DMS79 (cell line): ENCODE results near the gene MID1.

Experiments
- DNase-seq: peaks from one replicate; lab custom pipeline; 2025; lab: John Stamatoyannopoulos, UW

Gene MID1

DNA sequence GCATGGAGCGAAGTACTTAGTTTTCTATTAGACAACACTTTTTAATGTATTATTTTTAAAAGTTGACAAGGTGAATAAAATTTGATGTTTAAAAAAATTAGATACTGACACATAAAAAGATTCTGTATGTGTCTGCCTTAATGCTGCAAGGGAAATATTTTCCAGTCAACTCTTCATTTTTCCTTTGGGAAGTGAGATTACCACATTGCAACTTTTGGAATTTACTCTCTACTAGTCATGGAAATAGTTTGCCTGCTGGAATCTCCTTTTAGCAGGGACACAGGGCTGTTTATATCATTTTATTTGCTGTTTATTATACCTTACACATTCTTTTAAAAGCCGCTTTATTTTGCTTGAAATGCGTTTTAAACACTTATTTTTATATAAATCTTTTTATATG lies 135.1 kb downstream of the MID1 start:
- DNase-seq = no peak

DNA sequence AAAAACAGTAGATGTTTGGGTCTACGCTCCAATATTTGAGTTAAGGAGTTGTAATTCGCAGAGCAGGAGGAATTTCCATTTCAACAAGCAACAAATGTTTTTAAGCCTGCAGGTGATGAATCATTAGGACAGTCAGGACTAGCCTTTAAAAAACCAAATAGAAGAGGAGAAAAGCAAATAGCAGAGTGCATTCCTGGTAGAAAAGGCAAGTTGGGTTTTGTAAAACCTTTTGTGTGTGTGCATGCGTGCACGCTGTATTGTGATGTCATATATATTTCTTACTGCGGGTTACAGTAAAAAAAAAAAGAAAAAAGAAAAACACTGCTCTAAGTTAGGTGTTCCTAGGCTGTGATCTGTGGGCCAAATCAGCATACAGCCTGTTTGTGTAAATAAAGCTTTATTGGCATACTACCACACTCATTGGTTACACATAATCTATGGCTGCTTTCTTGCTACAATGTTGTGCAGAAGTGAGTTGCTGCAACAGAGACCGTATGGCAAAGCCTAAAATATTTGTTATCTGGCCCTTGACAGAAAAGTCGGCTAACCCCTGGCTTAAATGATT lies 135.6 kb downstream of the MID1 start:
- DNase-seq = no peak

DNA sequence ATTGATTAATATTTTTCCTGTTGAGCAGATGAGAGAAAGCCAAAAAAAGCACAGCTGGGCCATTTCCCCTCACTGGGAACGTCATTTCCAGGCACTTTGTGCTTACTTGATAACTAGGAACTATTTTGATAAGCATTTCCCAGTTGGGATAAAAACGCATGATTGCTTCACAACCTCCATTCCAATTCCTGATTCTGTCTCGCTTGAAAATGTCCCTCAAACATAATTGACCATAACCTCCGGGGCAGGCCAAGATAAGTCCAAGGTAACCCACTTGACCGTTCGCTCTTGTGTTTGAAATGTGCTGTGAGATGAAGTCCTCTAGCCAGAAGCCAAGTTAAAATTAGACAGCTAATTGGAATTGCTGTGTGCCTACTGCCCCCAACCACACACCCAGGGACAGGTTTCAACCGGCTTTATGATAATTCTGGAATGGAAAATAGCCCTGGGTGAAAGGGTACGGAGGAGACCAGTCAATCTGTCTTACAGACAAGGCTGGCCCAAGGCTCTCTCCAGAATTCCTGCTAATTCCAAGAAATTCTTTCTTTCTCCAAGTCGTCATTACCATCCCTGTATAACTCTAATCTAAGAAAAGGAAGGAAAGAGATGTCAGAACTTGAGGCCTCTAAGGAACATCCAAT lies 137.1 kb downstream of the MID1 start:
- DNase-seq = no peak

GRCh38 chrX:10482708-10483107 lies 137.7 kb downstream of the MID1 start:
- no peak for DNase-seq

DNA sequence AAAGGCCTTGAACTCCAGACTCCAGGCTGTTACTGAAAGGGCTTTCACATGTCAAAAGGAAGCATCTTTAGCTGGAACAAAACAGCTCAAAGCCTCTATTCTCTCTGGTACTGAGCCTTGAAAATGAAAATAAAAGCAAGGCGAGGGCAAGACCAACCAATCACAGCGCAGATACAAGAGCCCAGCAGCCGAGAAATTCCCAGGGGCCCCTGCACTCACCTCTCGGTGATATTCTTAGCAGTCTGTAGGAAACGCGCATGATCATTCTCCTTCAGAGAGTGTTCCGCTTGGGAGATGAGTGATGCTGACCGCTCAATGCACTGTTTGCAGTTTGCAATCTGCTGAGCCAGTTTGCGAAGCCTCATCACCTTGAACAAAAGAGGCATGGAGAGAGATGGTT lies 138.1 kb downstream of the MID1 start:
- peak; percentile 45 for DNase-seq

DNA sequence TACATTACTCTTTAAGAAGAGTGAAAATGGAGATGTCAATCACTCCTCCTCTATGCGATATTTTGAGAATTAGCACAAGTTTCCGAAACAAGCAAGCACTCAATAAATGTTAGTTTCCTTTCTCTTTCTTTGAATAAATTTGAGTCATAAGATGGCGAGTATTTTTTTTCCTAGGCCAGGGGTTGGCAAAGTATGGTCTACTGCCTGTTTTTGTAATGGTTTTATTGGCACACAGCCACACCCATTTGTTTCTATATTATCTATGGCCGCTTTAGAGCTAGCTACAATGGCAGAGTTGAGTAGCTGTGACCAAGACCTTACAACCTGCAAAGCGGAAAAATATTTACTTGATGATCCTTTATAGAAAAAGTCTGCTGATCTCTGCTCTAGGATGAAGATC lies 139.5 kb downstream of the MID1 start:
- DNase-seq = no peak

DNA sequence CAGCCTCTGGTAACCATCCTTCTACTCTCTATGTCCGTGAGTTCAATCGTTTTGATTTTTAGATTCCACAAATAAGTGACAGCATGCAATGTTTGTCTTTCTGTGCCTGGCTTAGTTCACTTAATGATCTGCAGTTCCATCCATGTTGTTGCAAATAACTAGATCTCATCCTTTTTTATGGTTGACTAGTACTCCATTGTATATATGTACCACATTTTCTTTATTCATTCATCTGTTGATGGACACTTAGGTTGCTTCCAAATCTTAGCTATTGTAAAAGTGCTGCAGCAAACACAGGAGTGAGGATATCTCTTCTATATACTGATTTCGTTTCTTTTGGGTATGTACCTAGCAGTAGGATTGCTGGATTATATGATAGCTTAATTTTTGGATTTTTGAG lies 140.9 kb downstream of the MID1 start:
- DNase-seq = no peak

DNA sequence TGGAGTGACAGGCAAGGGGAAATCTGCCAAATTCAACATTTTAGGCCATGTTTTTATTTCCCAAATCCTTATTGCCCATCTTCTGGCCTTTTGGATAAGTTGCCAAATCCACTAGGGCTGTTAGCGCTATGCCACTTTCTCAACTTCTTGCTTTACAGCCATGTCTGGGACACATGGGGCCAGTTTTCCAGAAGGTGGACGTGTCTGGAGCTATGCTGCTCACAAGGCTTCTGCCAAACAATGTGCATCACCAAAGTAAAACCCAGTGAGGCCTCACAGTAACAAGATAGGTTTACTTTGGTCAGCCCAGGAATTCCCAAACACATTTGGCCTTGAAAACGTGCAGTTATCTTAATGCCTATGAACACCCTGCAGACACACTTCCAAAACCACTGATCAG lies 142.9 kb downstream of the MID1 start:
- DNase-seq = no peak

- no peak for DNase-seq
Observed at GRCh38 chrX:10474913-10475568, 145.3 kb downstream of the MID1 start.

DNA sequence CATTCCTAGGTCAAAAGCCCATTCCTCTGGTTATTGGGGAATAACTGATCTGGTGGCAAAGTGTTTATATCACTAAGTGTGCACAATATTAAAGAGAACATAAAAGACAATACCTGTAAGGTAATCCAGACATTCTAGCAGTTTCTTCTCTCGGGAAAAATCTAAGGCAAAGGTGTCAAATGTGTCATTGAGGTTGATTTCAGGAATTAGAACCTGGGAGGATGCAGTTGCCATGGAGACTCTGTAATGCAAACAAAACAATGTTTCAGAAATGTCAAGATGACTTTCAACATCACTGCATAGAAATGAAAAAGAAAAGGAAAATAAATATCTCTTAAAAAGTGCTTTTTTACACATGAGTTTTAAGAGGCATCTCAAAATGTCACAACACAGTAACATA lies 145.9 kb downstream of the MID1 start:
- no peak for DNase-seq

GRCh38 chrX:10471418-10471817 lies 149.0 kb downstream of the MID1 start:
- no peak for DNase-seq

GRCh38 chrX:10470009-10470408 lies 150.4 kb downstream of the MID1 start:
- DNase-seq = no peak

DNA sequence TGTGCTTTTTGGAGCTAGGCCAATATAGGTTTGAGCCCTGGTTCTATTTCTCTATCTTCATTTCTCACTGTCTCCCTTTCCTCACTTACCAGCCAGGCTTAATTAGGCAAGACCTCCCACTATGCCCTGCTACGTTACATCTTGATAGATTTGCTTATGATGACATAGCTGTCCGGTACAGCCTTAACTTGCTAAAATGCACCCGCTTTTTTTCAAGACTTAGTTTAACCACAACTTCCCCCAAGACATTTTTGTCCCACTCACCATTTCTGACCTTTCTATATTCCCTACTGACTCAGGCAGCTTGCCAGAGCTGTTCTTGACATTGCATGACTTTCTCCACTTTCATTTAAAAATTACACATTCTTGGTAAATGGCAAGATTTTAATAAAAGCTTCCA lies 152.6 kb downstream of the MID1 start:
- no peak for DNase-seq

GRCh38 chrX:10465254-10465653 lies 155.1 kb downstream of the MID1 start:
- DNase-seq = no peak

- no peak for DNase-seq
Observed at GRCh38 chrX:10457092-10457491, 163.3 kb downstream of the MID1 start.

GRCh38 chrX:10453945-10454344 lies 166.4 kb downstream of the MID1 start:
- no peak for DNase-seq

GRCh38 chrX:10450959-10451355 lies 169.4 kb downstream of the MID1 start:
- DNase-seq = no peak

DNA sequence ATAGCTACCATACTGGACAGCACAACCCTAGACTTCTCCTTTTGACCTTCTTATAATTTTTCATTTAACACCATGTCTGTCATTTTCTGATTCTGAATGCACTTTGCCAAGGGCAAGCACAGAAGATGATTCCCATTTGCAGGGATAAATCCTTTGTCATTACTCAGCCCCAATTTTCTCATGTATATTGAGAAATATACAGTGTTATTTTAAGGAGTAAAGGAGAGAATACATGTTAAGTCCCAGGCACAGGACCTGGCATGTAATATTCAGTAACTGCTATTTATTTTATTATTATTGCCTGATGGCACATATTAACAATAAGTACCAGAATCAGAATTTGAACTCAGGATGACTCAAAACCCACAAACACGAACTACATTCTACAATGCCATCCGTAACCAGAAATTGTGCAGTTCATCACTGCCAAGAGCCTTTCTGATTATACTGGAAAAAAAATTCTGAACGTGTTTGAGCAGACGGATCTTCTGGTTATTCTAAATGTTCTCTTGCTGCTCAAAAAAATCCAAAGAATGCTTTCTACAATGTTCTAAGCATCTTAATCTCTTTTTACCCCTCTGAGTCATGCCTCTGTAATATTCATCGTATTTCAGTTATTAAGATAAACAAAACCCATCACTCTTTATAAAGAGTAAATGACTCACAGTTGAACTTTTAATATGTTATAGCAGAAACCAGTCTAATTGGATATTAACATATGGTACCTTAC lies 170.0 kb downstream of the MID1 start:
- DNase-seq = no peak

GRCh38 chrX:10447564-10448214 lies 172.7 kb downstream of the MID1 start:
- no peak for DNase-seq

GRCh38 chrX:10444204-10444603 lies 176.2 kb downstream of the MID1 start:
- DNase-seq = no peak

DNA sequence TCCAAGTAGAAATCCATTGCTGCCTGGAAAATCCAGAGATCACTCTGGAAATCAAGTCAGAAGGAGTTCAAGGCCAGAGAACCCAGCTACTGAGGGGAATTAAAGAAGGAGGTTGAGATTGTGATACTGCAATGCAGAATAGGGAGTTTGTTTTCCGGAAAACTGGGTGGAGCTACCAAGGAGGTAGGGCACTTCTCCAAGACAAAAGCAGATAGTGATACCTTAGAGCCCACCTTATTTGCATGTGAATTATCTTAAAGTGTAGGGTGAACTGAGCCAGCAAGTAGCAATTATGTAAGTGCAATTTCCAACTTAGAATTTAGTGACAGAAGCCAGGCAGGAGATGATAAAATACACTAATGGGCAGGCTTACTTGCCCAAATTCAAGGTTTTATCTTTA lies 178.9 kb downstream of the MID1 start:
- DNase-seq = no peak

- no peak for DNase-seq
Observed at GRCh38 chrX:10433296-10433965, 187.0 kb downstream of the MID1 start.
